ENCODE results near the gene APOL2. TPM values are rescaled to one million over a fixed set of nuclear protein-coding genes. Genes with fewer than 3 reads are reported as not detected.

APOL2 gene
- total and polyA plus RNA-seq, 3 donors from 2014 or later: 16.6 to 34.5 (median 19.5) TPM

GRCh38 chr22:36237462-36238372 lies 1.6 kb downstream of the APOL2 start:
- no peak for TF ChIP-seq POLR2A (IDR thresholded peaks at IDR 0.05)
- TF ChIP-seq, protein P1, sequence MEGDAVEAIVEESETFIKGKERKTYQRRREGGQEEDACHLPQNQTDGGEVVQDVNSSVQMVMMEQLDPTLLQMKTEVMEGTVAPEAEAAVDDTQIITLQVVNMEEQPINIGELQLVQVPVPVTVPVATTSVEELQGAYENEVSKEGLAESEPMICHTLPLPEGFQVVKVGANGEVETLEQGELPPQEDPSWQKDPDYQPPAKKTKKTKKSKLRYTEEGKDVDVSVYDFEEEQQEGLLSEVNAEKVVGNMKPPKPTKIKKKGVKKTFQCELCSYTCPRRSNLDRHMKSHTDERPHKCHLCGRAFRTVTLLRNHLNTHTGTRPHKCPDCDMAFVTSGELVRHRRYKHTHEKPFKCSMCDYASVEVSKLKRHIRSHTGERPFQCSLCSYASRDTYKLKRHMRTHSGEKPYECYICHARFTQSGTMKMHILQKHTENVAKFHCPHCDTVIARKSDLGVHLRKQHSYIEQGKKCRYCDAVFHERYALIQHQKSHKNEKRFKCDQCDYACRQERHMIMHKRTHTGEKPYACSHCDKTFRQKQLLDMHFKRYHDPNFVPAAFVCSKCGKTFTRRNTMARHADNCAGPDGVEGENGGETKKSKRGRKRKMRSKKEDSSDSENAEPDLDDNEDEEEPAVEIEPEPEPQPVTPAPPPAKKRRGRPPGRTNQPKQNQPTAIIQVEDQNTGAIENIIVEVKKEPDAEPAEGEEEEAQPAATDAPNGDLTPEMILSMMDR (IDR thresholded peaks at IDR 0.05): no peak
- H3K4me3 ChIP-seq: no peak overlapping the region
- peaks cover 31% of the 10 kb centered on the region for H3K4me1 ChIP-seq
- no peak for DNase-seq
- no peaks in the 10 kb centered on the region for H3K36me3 ChIP-seq (ENCODE audit: low read depth, missing control alignments)
- no peaks in the 10 kb centered on the region for H3K27me3 ChIP-seq
- intact Hi-C loops (cut with DNase I; ENCODE audit: low total_unique reads): no loop called here
- H3K9me3 ChIP-seq: no peaks in the 10 kb centered on the region
- peak overlapping the region; percentile 87 to 88 for H3K27ac ChIP-seq
- WGBS, 2 donors: 67 to 80% methylated on average over 11 to 12 of the region's 12 CpGs

DNA sequence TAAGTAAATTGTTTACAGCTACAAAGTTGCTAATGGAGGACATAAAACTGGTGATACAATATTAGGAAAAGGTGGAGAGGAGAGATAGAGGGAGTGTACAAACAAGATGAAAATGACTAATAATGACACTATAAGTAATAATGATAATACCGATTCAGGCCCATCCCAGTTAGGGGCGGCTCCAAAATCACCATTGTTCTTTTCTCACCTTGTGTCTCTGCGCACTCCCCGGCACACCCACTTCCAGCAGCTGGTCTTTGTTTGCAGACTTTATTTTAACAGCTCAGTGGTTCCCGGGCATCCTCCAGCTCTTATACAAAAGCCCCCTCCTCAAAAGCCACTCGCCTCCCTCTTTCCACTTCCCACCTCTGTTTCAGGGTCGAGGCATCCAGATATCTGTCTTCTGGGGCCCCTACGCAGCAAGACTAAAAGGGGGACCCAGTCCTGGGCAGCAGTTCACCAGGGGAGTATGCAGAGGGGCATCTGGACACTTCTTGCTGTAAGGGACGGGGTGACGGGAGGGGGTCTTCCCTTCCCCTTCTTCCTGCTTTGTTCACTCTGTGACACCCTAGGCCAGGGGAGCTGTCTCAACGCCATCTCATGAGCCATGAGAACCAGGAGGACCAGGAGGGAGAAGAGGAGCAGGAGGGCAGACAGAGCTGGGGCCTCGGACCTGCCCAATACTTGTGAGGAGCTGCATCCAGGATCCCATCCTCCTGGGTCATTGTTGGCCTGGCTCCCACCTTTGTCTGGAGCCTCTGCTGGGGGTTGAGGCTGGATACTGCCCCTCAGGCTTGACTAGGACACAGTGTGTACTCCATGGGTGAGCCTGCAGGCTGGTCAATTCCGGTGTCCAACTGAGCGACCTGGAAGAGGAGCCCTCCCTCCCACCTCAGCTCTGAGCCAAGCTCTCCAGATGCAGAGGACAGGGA lies 2.7 kb downstream of the APOL2 start:
- no peak overlapping the region for H3K27ac ChIP-seq
- TF ChIP-seq, protein P1 (IDR thresholded peaks at IDR 0.05): no peak
- no peak for TF ChIP-seq POLR2A (IDR thresholded peaks at IDR 0.05)
- no peaks in the 10 kb centered on the region for H3K27me3 ChIP-seq
- H3K4me3 ChIP-seq: no peak overlapping the region
- H3K9me3 ChIP-seq: no peaks in the 10 kb centered on the region
- H3K4me1 ChIP-seq: peaks cover 31% of the 10 kb centered on the region
- H3K36me3 ChIP-seq (ENCODE audit: low read depth, missing control alignments): no peaks in the 10 kb centered on the region
- intact Hi-C loops (cut with DNase I; ENCODE audit: low total_unique reads): no loop called here
- 86 to 92% methylated on average over 14 of the region's 14 CpGs for WGBS, 2 donors
- no peak for DNase-seq

DNA sequence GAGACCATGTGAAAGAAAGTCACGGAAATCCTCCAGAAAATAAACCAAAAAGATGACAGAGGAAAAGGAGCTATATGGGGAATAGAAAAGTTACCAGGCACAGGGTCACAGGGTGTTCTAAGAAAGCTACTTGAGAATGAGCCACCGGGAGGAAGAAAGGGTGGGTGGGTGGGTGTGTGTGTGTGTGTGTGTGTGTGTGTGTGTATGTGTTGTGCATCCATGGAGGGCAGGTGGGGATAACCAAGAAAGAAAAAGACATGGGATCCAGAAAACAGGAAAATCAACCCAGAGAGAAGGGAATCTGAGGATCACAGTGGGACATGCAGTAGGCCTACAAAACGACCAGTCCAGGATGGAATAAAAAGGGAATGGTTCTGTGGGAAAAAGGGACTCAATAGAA lies 3.7 kb downstream of the APOL2 start:
- TF ChIP-seq, protein P1 (IDR thresholded peaks at IDR 0.05): no peak
- no peak for TF ChIP-seq POLR2A (IDR thresholded peaks at IDR 0.05)
- no peaks in the 10 kb centered on the region for H3K27me3 ChIP-seq
- no peaks in the 10 kb centered on the region for H3K36me3 ChIP-seq (ENCODE audit: low read depth, missing control alignments)
- DNase-seq: no peak
- no peak overlapping the region for H3K4me3 ChIP-seq
- no peak overlapping the region for H3K27ac ChIP-seq
- no peaks in the 10 kb centered on the region for H3K9me3 ChIP-seq
- 85 to 88% methylated on average over 3 of the region's 3 CpGs for WGBS, 2 donors
- H3K4me1 ChIP-seq: peaks cover 31% of the 10 kb centered on the region
- intact Hi-C loops (cut with DNase I; ENCODE audit: low total_unique reads): no loop called here

DNA sequence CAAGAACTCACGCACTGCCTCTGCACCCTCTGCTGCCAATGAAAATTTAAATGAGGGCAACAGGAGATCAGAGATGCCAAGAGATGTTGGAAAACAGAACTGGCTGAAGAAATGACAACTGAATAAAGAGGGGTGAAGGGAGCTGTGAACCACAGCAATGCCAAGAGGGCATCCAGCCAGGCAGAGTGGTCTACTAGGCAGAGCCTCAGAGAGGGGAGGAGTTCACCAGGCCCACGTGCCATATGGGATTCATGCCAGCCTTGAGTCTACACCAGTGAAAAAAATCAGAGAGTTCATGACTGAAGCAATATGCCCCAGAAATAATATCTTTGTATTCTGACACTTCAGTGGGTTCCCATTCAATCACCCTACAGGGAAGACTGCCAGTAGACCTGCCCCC lies 4.4 kb downstream of the APOL2 start:
- 69 to 81% methylated on average over 2 of the region's 2 CpGs for whole genome bisulfite sequencing, 2 donors

More for the DNA sequence above, 4.4 kb downstream of the APOL2 start:
- H3K27me3 ChIP-seq: no peaks in the 10 kb centered on the region
- H3K4me3 ChIP-seq: no peak overlapping the region
- H3K9me3 ChIP-seq: no peaks in the 10 kb centered on the region
- H3K4me1 ChIP-seq: peaks cover 31% of the 10 kb centered on the region
- no peak for TF ChIP-seq POLR2A (IDR thresholded peaks at IDR 0.05)
- TF ChIP-seq, protein P1 (IDR thresholded peaks at IDR 0.05): no peak
- intact Hi-C loops (cut with DNase I; ENCODE audit: low total_unique reads): no loop called here
- no peaks in the 10 kb centered on the region for H3K36me3 ChIP-seq (ENCODE audit: low read depth, missing control alignments)
- DNase-seq: no peak
- H3K27ac ChIP-seq: no peak overlapping the region
